GM12892 (cell line): ENCODE measurements around the gene FAAP100.

Experiments
- DNase-seq: peaks from one replicate; pipeline ENCODE4 v3.0.0; 2011; ENCODE audit not compliant: insufficient read length
- FAIRE-seq: peaks from 2 replicates; lab custom pipeline; 2011; peaks lifted over from hg19 to GRCh38; lab: Jason Lieb, UNC
- POLR2A ChIP-seq: IDR thresholded peaks from 2 replicates; pipeline ENCODE4 v1.6.1; 2011; ENCODE audit warnings: low read depth, low read length, control low read depth
- POLR2AphosphoS5 ChIP-seq: IDR thresholded peaks from 2 replicates; pipeline ENCODE4 v1.6.1; 2011; ENCODE audit warnings: low read depth, low read length, control low read depth
- TAF1 ChIP-seq: IDR thresholded peaks from 2 replicates; pipeline ENCODE4 v1.6.1; 2011; ENCODE audit warnings: low read depth, mild to moderate bottlenecking, control low read depth, low read length, borderline replicate concordance

Gene FAAP100

DNA sequence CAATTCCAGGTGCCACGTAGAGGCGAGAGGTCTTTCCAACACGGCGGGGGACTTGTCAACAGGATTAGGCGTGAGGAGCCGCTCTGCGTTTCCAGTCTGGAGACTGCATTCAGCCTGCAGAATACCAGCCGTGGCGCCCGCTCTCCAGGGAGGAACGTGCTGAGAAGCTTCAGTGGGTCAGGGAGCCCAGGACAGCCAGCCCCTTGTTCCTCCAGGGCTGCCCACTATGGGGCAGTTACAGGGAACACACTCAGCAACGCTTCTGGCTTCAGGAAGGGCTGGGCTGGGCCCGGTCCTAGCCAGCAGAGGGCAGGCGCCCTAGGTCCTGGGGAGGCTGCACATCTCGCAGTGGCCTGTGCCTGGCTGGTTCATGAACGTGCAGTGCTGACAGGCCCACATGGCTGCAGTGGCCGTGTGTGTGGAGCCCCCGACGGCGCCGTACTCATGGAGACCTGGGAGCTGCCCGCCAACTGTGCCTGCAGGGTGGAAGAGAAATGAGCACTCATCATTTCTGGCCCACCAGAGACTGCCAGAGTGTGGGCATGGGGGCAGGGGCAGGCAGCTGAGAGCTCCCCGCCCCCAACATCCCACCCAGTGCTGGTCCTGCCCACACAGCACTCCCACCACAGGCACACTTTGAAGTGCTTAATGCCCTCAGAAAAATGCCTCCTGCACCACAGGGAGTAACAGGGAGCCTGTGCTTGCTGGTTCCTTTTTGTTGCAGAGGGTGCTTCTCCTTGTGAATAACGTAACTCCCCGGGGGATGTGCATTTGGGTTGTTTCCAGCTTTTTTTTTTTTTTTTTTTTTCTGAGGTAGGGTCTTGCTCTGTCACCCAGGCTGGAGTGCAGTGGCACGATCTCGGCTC lies 7.0 kb upstream of the FAAP100 start:
- TF ChIP-seq POLR2AphosphoS5 (no peak), TAF1 (no peak), POLR2A (no peak)
- FAIRE-seq: no peak
- DNase-seq: no peak

DNA sequence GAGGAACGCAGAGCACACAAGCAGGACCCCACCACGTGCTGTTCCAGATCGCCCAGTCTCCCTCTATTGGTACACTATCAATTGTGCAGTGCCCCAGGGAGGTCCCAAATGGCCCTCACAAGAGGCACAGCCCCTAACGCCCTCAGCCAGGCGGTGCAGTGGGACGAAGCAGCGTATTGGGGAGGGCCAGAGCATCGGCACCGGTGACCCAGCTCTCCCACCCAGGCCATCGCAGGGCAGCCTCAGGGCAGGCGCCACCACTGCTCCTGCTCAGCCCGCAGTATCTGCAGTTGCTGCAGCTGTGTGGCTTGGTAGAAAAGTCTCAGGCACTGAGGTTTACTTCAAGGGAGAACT lies 5.9 kb upstream of the FAAP100 start:
- FAIRE-seq: no peak

DNA sequence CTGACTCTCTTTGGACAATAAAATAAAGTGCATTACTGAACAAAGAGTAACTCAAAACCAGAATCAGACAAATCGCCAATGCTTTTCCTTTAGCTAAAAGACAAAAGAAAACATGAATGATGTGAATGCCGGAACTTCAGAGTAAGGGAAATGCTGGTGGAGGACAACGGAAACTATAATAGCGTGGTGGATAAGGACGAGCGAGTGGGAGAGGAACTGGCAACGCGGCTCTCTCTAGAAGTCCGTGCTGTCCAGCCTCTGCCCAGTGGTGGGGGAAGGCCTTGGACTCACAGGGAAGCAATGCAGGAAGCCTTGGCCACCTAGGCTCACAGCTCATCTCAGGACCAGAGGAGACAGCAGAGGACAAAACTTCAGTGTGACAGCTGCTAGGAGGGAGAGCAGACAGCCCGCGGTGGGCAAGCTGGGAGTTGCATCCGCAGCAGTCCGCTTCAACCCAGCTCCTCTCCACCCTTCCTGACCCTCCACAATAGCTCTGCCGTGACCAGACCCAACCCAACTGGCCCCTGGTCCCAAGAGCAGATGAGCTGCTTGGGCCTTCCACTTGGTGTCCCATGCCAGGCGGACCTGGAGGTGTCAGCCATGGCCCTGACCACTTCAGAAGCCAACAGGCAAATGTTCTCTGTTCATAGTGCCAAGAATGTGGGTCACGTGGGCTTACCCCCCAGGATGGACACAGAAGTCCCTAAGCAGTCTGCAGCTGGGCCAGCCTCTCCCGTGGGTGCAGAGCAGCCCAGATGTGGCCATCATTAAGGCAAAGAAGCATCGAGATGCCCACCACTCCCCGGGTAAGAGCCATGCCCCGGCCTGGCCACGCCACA lies 5.3 kb upstream of the FAAP100 start:
- no peak for TF ChIP-seq POLR2AphosphoS5
- TF ChIP-seq TAF1: no peak
- no peak for TF ChIP-seq POLR2A
- no peak for FAIRE-seq
- no peak for DNase-seq

More for the DNA sequence above, 5.9 kb upstream of the FAAP100 start:
- TF ChIP-seq POLR2AphosphoS5 (no peak), POLR2A (no peak), TAF1 (no peak)
- no peak for DNase-seq

DNA sequence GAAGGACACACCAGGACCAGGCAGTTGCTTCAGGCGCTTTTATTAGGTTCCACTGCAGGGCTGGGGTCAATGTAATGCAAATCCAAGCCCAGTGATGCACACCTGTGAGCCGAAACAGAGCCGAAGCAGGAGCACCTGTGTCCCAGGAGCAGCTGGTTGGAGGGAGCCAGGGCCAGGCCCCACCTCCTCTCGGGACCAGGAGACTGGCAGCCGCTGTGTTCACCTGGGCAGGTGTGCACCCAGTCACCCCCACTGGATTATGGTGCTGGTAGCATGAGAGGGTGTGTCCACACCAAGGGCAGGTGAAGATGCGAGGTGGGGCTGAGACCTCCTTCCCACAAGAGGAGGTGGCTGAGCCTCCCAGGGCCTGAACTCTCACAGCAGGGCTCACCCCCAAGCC lies 4.7 kb upstream of the FAAP100 start:
- TF ChIP-seq TAF1 (no peak), POLR2A (no peak), POLR2AphosphoS5 (no peak)
- DNase-seq: no peak
- FAIRE-seq: no peak

DNA sequence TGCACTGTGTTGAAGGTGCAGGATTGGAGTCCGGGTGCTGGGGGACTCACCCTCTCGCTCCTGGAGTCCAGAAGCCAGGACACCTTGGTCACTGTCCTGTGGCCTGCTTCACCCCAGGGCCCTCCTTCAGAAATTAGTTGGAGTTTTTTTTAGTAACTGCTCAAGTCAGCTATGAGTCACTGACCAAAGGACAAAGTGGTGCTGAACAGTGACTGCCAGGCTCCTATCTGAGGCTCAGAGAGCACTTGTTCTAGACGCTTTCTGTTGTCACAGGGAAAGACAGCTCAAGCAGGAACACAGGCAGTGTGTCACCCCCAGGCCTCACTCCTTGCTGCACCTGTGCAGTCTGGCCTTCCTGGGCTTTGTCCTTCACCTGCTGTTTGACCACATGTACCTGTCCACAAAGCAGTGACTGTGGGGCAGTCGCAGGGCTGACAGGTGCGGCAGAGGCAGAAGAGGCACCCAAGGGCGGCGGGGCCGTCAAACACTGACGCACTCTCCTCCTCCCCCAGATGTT lies 4.1 kb upstream of the FAAP100 start:
- no peak for DNase-seq
- no peak for TF ChIP-seq POLR2A
- TF ChIP-seq POLR2AphosphoS5: no peak
- no peak for TF ChIP-seq TAF1
- FAIRE-seq: no peak

DNA sequence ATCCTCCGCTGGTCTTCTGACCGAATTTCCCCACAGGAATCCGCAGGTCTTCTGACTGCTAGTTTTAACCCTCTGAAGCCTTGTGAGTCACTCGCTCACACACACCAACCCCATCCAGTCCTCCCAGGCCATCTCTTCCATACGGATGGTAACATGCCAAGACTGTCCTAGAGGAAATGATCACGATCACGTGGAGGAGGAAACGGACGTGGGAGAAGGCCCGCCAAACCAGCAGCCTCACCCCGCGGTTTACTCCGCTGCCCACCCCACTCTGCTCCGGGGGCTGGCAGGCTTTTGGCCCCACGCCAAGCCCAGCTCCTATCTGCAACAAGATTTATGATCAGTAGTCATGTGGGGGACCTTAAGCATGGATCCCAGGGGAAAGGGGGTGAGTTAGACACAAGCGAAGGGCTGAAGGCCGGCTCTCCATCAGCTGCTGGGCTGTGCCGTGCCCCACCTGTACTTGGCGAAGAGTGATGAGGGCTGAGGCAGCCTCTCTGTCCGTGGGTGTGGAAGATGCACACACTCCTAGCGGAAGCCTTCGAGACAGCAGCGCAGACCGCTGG lies 1.5 kb upstream of the FAAP100 start:
- TF ChIP-seq POLR2AphosphoS5 (no peak), TAF1 (no peak), POLR2A (no peak)
- DNase-seq: no peak
- FAIRE-seq: no peak

DNA sequence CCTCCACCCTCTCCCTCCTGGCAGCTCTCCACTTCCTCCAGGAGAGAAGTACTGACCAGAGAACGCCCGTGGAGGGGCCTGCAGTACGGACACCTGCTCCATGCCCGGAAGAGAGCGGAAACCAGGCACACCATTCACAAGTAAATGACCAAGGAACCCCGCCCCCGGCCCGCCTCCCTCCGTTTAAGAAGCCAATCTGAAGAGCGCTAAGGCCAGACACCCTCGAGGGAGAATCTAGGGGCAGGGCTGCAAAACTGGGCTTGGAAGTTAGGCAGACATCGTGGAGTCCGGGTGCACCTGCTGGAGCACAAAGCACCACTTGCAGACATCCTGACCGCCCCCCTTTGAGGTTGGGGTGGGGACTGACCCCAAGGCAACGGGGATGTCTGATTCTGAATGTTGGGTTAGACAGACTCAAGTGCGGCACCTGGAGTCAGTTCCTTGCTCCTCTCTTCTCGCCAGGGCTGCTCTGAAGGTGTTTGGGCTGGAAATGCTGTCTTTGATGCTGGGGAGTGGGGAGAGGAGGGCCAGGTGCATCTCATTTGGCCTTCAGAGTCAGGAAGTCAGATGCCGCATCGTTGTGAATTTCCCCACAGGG lies 964 bp upstream of the FAAP100 start:
- DNase-seq (peak; percentile 87), FAIRE-seq (peak; percentile 69)
- peak; percentile 58; the same call in 1 of the 2 replicates for TF ChIP-seq POLR2AphosphoS5
- peak; percentile 75; the same call in 1 of the 2 replicates for TF ChIP-seq POLR2A
- TF ChIP-seq TAF1: no peak; the same call in 1 of the 2 replicates

DNA sequence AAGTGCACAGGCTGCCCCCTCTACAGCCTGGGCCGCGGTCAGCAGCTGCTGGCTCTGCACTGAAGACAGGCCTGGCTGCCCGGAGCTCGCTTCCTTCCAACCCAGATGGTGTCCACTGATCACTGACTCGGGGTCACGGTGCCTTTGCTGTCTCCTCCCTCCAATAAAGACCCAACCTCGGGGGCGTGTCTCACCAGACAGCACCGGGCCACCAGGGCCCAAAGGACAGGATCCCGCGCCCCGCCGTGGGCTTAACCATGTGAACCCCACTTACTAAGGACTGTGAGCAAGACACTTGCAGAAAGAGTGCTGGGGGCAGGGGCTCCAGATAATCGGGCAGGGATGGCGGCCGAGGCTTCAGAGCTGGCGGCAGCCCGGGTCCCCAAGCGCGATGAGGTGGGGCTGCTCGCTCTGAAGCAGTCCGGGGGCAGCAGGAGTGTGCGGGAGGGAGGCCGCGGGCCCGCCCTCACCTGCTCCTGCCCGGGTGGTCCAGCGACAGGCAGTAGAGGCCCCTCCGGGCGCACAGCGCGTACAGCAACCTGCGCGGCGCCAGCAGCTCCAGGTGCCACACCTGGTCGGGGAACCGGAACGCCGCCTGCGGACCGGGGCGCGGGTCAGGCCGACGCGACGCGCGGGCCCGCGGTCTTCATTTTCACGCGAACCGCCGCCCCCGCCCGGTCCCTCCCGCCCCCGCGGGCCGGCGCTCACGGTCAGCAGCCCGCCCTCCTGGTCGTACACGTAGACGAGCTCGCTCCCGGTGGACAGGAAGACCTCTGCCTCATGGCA lies 502 bp downstream of the FAAP100 start:
- TF ChIP-seq POLR2AphosphoS5 (no peak), TAF1 (no peak), POLR2A (no peak)
- FAIRE-seq (no peak), DNase-seq (no peak)

DNA sequence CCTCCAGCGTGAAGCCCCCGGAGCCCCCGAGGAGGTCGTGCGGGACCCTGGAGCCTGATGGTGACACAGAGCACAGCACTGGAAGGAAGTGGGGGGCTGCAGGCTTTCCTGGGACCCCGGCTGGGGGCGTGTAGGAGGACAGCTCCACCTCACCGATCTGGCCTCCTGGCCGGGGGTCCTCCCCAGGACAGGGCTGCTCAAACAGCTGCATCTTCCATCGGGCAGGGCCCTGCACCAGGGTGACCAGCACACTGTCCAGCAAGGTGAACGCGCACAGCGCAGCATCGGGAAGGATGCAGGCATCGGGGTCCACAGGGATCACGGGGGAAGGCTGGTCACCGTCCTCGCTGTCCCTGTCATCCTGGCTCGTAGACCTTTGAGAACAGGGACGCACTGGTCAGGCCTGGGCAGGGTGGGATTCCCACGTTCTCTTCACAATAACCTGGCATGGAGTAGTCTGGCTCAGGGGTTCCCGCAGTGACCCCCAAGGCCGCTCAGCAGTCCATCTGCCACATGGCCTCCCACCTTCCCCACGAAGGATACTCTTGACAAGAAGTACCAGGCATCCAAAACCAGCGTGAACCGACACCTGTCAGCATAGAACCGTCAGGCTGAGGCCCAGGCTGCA lies 1.2 kb downstream of the FAAP100 start:
- DNase-seq: no peak
- FAIRE-seq: no peak
- TF ChIP-seq POLR2AphosphoS5 (no peak), POLR2A (no peak), TAF1 (no peak)

DNA sequence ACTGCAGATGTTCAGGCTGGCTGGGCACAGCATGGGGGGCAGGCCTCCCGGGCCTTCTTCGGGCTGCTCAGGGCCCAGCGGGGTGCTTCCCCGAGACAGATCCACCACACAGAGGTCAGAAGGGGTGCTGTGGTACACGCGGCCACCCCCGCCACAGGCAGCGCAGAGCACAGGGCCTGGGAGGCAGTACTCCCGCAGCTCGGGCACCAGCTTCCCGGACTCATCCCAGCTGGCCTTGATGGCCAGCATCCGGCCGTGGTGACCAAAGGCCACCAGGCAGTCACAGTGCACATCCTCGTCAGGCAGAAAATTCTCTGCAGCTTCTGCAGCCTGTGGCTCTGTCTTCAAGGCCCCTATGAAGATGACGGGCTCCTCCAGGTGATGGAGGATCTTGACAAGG lies 1.9 kb downstream of the FAAP100 start:
- FAIRE-seq: no peak

More for the DNA sequence above, 1.9 kb downstream of the FAAP100 start:
- TF ChIP-seq POLR2A (no peak), TAF1 (no peak), POLR2AphosphoS5 (no peak)
- DNase-seq: no peak
